NCI-H2227 treated with DMSO at 0.1 percent for 48 hours (cell line): Measurements from ENCODE around the gene PLPPR2.
"Not testable (repeated sequence)": the region's sequence is repeated elsewhere in the genome, so short reads cannot be mapped to it uniquely, and the experiment has no call there.

Experiments used
- DNase-seq: peaks from one replicate; lab custom pipeline; 2025; lab: John Stamatoyannopoulos, UW

Gene PLPPR2

GRCh38 chr19:11401808-11402543 is 46.7 kb downstream of the PLPPR2 start:
- no peak for DNase-seq

GRCh38 chr19:11404588-11405222 is 49.5 kb downstream of the PLPPR2 start:
- no peak for DNase-seq

- DNase-seq: no peak
These were observed 50.8 kb downstream of the PLPPR2 start for GRCh38 chr19:11405846-11406643.

GRCh38 chr19:11406703-11407236 is 51.5 kb downstream of the PLPPR2 start:
- DNase-seq: not testable (repeated sequence)

- no peak for DNase-seq
These were observed 53.4 kb downstream of the PLPPR2 start for GRCh38 chr19:11408591-11408990.

- no peak for DNase-seq
These were observed 55.5 kb downstream of the PLPPR2 start for GRCh38 chr19:11410682-11411081.

GRCh38 chr19:11414544-11414943 is 59.3 kb downstream of the PLPPR2 start:
- no peak for DNase-seq
